GM12891 (cell line): ENCODE measurements around the gene KCNA10.

Experiments
- POLR2A ChIP-seq: IDR thresholded peaks from 2 replicates; pipeline ENCODE4 v1.6.1; 2011; ENCODE audit warnings: low read depth, low read length, control low read depth
- POLR2AphosphoS5 ChIP-seq: IDR thresholded peaks from 2 replicates; pipeline ENCODE4 v1.6.1; 2011; ENCODE audit warnings: low read depth, low read length, control low read depth
- SPI1 ChIP-seq: IDR thresholded peaks from 2 replicates; pipeline ENCODE4 v1.6.1; 2011; ENCODE audit warnings: low read depth, low read length, control low read depth

- TF ChIP-seq POLR2AphosphoS5 (no peak), POLR2A (no peak), SPI1 (no peak)
Observed at GRCh38 chr1:110542725-110543124, 23.8 kb upstream of the KCNA10 start.
